ENCODE data around the gene PFDN1. TPM values are rescaled to one million over a fixed set of nuclear protein-coding genes. Genes with fewer than 3 reads are reported as not detected.

PFDN1 gene
- total RNA-seq, 4 donors from 2014 or later = 58.7 to 91.7 (median 76.2) TPM

GRCh38 chr5:140238756-140239155 lies 64.1 kb downstream of the PFDN1 start:
- Histone ChIP-seq H3K36me3 (no peaks in the 10 kb centered on the region), H3K27me3 (no peaks in the 10 kb centered on the region), H3K4me1 (peaks cover 57% of the 10 kb centered on the region), H3K27ac (no peak overlapping the region), H3K9me3 (no peaks in the 10 kb centered on the region), H3K4me3 (no peak overlapping the region)
- TF ChIP-seq EP300 (IDR thresholded peaks at IDR 0.05) (no peak), POLR2A (IDR thresholded peaks at IDR 0.05) (no peak), POLR2AphosphoS5 (IDR thresholded peaks at IDR 0.05) (no peak)
- TF ChIP-seq, protein P1, sequence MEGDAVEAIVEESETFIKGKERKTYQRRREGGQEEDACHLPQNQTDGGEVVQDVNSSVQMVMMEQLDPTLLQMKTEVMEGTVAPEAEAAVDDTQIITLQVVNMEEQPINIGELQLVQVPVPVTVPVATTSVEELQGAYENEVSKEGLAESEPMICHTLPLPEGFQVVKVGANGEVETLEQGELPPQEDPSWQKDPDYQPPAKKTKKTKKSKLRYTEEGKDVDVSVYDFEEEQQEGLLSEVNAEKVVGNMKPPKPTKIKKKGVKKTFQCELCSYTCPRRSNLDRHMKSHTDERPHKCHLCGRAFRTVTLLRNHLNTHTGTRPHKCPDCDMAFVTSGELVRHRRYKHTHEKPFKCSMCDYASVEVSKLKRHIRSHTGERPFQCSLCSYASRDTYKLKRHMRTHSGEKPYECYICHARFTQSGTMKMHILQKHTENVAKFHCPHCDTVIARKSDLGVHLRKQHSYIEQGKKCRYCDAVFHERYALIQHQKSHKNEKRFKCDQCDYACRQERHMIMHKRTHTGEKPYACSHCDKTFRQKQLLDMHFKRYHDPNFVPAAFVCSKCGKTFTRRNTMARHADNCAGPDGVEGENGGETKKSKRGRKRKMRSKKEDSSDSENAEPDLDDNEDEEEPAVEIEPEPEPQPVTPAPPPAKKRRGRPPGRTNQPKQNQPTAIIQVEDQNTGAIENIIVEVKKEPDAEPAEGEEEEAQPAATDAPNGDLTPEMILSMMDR (IDR thresholded peaks at IDR 0.05) = no peak
- 98% methylated on average over 5 of the region's 6 CpGs for WGBS
- no peak for DNase-seq (ENCODE audit: low spot score in 2 of 2)

DNA sequence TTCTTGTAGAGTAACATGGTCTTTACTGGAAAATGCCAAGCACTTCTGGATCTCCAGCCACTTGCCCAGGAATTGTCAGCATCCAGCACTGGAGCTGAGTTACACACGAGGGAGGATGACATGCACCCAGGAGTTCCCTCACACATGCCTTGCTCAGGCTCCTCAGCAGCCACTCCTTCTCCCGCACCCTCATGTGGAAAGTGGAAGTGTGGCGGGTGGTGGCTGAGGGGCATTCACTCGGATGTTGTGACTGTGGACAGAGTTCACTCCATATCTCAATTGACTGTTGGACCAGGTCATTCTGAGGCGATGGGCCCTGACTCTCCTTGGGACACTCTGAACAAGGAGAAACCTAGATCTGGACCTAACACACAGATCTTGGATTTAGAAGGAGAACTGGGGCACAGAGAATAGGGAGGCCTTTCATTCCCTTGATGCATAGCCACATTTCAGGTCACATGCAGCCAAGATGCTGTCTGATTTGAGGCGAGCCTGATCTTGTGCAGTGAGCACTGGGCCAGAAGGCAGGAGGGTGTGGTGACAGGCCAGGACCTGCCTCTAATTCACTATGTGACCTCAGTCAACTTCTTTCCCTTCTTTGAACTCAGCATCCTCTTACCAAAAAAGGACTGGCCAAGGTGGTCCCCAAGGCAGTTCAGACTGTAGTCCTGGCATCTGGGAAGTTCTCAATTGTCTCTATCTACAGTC lies 65.9 kb downstream of the PFDN1 start:
- Histone ChIP-seq H3K9me3 (no peaks in the 10 kb centered on the region), H3K4me1 (peaks cover 53% of the 10 kb centered on the region), H3K27ac (peak overlapping the region; percentile 72), H3K27me3 (no peaks in the 10 kb centered on the region), H3K36me3 (no peaks in the 10 kb centered on the region), H3K4me3 (no peak overlapping the region)
- DNase-seq (ENCODE audit: low spot score in 2 of 2) = no peak
- 61% methylated on average over 3 of the region's 6 CpGs for WGBS
- TF ChIP-seq POLR2AphosphoS5 (IDR thresholded peaks at IDR 0.05) (no peak), POLR2A (IDR thresholded peaks at IDR 0.05) (no peak), EP300 (IDR thresholded peaks at IDR 0.05) (no peak)
- TF ChIP-seq, protein P1 (IDR thresholded peaks at IDR 0.05) = no peak

GRCh38 chr5:140235791-140236551 lies 66.9 kb downstream of the PFDN1 start:
- 66% methylated on average over 11 of the region's 11 CpGs for WGBS
- Histone ChIP-seq H3K9me3 (no peaks in the 10 kb centered on the region), H3K4me1 (peaks cover 42% of the 10 kb centered on the region), H3K4me3 (no peak overlapping the region), H3K36me3 (peaks cover 2% of the 10 kb centered on the region), H3K27me3 (no peaks in the 10 kb centered on the region), H3K27ac (peak overlapping the region; percentile 72)
- no peak for DNase-seq (ENCODE audit: low spot score in 2 of 2)
- TF ChIP-seq POLR2AphosphoS5 (IDR thresholded peaks at IDR 0.05) = no peak
- TF ChIP-seq, protein P1 (IDR thresholded peaks at IDR 0.05) = no peak
- TF ChIP-seq EP300 (IDR thresholded peaks at IDR 0.05) = no peak
- no peak for TF ChIP-seq POLR2A (IDR thresholded peaks at IDR 0.05)

GRCh38 chr5:140234377-140234989 lies 68.4 kb downstream of the PFDN1 start:
- H3K27me3 ChIP-seq = no peaks in the 10 kb centered on the region
- 92% methylated on average over 4 of the region's 4 CpGs for WGBS
- peaks cover 2% of the 10 kb centered on the region for H3K36me3 ChIP-seq
- DNase-seq (ENCODE audit: low spot score in 2 of 2) = no peak
- no peak for TF ChIP-seq POLR2AphosphoS5 (IDR thresholded peaks at IDR 0.05)
- TF ChIP-seq, protein P1 (IDR thresholded peaks at IDR 0.05) = no peak
- TF ChIP-seq EP300 (IDR thresholded peaks at IDR 0.05) = no peak
- no peak for TF ChIP-seq POLR2A (IDR thresholded peaks at IDR 0.05)
- H3K4me1 ChIP-seq = peaks cover 28% of the 10 kb centered on the region
- no peak overlapping the region for H3K27ac ChIP-seq
- no peaks in the 10 kb centered on the region for H3K9me3 ChIP-seq
- H3K4me3 ChIP-seq = no peak overlapping the region

GRCh38 chr5:140232731-140233130 lies 70.2 kb downstream of the PFDN1 start:
- 100% methylated on average over 1 of the region's 1 CpG for WGBS

More at GRCh38 chr5:140232731-140233130, 70.2 kb downstream of the PFDN1 start:
- Histone ChIP-seq H3K4me1 (peaks cover 20% of the 10 kb centered on the region), H3K36me3 (peaks cover 2% of the 10 kb centered on the region), H3K27me3 (no peaks in the 10 kb centered on the region), H3K4me3 (no peak overlapping the region), H3K9me3 (no peaks in the 10 kb centered on the region), H3K27ac (no peak overlapping the region)
- TF ChIP-seq POLR2A (IDR thresholded peaks at IDR 0.05) (no peak), EP300 (IDR thresholded peaks at IDR 0.05) (no peak), POLR2AphosphoS5 (IDR thresholded peaks at IDR 0.05) (no peak)
- TF ChIP-seq, protein P1 (IDR thresholded peaks at IDR 0.05) = no peak
- no peak for DNase-seq (ENCODE audit: low spot score in 2 of 2)

Data from suprapubic skin (tissue), 4 donors.